Measurements from ENCODE around the gene REEP3. TPM values are rescaled to one million over a fixed set of nuclear protein-coding genes. Genes with fewer than 3 reads are reported as not detected.

The REEP3 gene
- total and polyA plus RNA-seq, 2 experiments from 2014 or later, result 69.9 to 72.1 TPM

DNA sequence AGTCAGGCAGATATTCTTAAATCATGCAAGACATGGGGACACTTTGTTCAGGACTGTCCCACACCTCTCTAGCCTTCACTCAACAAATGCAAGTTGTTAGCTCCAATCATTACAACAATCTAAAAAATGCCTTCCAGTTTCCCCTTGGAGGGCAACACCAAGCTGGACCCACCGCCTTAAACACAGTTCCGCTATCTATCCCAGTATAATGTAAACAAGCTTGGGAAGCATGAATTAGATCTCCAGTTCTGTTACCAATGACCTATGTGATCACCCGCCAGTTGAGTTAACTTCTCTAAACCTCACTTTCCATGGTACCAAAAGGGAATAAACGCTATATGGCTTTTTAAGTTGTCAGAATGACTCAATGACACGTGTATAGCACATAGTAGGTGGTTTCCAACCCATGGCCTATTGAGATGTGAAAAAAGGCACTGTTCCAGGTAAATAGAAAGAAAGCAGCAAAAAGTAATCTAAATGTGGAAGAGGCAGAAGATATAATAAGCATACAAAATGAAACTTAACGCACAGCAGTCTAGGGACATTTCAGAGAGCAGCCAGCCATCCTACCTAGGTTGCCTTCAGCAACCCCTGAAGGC, 2.4 kb upstream of the REEP3 start:
- Histone ChIP-seq H3K36me3 (ENCODE audit: low read depth) (no peaks in the 10 kb centered on the region), H3K27ac (no peak overlapping the region), H3K9me3 (ENCODE audit: low read depth) (no peaks in the 10 kb centered on the region), H3K9ac (no peak overlapping the region), H3K79me2 (ENCODE audit: insufficient read depth) (peaks cover 91% of the 10 kb centered on the region), H3F3A (ENCODE audit: insufficient read depth) (peaks cover 44% of the 10 kb centered on the region), H4K20me1 (ENCODE audit: insufficient read depth) (no peaks in the 10 kb centered on the region), H2AFZ (no peak overlapping the region), H3K4me3 (no peak overlapping the region), H3K27me3 (replicated peaks; ENCODE audit: insufficient read depth) (no peaks in the 10 kb centered on the region), H3K4me1 (ENCODE audit: insufficient read depth) (peaks cover 48% of the 10 kb centered on the region), H3K9me2 (ENCODE audit: insufficient read depth) (no peaks in the 10 kb centered on the region), H3K4me2 (ENCODE audit: unreplicated experiment) (no peak overlapping the region)
- TF ChIP-seq EZH2 (IDR thresholded peaks at IDR 0.05; ENCODE audit: insufficient read depth, poor library complexity, severe bottlenecking) (no peak), EZH2phosphoT487 (IDR thresholded peaks at IDR 0.05; ENCODE audit: insufficient read depth, low read depth) (no peak)
- in situ Hi-C loops (cut with MboI), result no loop called here
- 89 to 91% methylated on average over 6 of the region's 6 CpGs for WGBS, 2 experiments (ENCODE audit: low coverage in 1 of 2, low lambda C conversion rate in 2 of 2, missing lambda C conversion rate in 2 of 2)
- no peak for DNase-seq

DNA sequence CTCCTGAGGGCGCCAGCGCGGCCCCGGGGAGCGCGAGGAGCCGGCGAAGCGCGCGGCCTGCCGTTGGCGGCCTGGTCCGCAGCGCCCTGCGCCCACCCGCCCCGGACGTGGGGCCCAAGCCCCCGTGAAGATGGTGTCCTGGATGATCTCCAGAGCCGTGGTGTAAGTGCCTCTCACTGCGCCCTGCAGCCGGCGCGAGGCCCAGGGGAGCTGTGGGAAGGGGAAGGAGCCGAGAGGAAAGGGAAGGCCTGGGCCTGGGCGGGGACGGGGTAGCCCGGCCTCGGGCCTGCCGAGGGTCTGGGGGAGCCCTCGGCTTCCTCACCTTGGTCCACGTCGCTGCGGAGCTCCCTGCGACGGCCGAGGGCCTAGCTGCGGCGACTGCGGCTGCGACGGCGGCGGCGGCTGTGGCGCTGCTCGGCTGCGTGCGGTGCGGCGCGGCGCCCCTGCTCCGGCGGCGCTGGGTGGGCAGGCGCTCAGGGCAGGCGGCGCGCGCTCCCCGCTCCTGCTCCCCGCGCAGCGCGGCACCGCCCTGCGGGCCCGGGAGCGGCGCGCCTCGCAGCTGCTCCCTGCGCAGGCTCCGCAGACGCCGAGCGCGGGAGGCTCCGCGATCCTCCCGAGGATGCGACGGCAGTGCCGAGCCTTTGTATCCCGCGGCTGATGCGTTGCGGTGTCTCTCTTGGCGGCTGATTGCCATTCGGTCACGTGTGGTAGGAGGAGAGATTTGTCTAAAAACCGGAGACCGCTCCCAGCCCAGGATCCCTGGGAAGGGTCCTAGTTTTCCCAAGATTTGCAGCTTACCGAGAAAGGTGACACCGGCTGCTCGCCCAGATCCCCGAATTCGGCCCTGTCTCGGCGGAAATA, 445 bp downstream of the REEP3 start:
- peaks cover 20% of the 10 kb centered on the region for H3F3A ChIP-seq (ENCODE audit: insufficient read depth)
- no peaks in the 10 kb centered on the region for H3K9me3 ChIP-seq (ENCODE audit: low read depth)
- H4K20me1 ChIP-seq (ENCODE audit: insufficient read depth), result no peaks in the 10 kb centered on the region
- no peaks in the 10 kb centered on the region for H3K27me3 ChIP-seq (replicated peaks; ENCODE audit: insufficient read depth)
- H3K4me2 ChIP-seq (ENCODE audit: unreplicated experiment), result peak overlapping the region; percentile 90
- H3K4me1 ChIP-seq (ENCODE audit: insufficient read depth), result peaks cover 27% of the 10 kb centered on the region
- peak; percentile 91 for DNase-seq
- WGBS, 2 experiments (ENCODE audit: low coverage in 1 of 2, low lambda C conversion rate in 2 of 2, missing lambda C conversion rate in 2 of 2), result 1 to 2% methylated on average over 46 to 58 of the region's 102 CpGs
- H3K36me3 ChIP-seq (ENCODE audit: low read depth), result no peaks in the 10 kb centered on the region
- H3K27ac ChIP-seq, result peak overlapping the region; percentile 95
- no peaks in the 10 kb centered on the region for H3K9me2 ChIP-seq (ENCODE audit: insufficient read depth)
- peak overlapping the region; percentile 98 for H3K4me3 ChIP-seq
- H3K79me2 ChIP-seq (ENCODE audit: insufficient read depth), result peaks cover 91% of the 10 kb centered on the region
- TF ChIP-seq EZH2 (IDR thresholded peaks at IDR 0.05; ENCODE audit: insufficient read depth, poor library complexity, severe bottlenecking), result no peak
- TF ChIP-seq EZH2phosphoT487 (IDR thresholded peaks at IDR 0.05; ENCODE audit: insufficient read depth, low read depth), result no peak
- in situ Hi-C loops (cut with MboI), result no loop called here
- peak overlapping the region; percentile 94 for H2AFZ ChIP-seq
- H3K9ac ChIP-seq, result peak overlapping the region; percentile 95

DNA sequence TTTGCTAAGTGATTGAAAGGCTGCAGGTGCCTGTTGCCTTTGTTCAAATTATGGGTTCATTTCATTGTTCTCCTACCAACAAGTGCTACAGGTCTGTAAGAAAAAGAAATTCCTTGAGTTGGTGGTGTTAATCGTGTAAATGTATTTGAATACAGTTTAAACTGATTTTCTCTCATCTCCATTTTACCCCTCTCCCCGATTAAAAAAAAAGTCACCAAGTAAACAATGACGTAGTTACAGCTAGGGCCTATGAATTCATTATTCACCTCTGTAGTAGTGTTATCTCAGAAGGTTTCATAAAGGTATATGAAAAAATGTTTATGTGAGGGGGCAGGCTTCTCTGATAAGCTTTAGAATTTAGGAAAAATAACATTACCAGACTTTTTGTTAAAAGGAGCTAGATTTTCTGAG, 1.1 kb downstream of the REEP3 start:
- WGBS, 2 experiments (ENCODE audit: low coverage in 1 of 2, low lambda C conversion rate in 2 of 2, missing lambda C conversion rate in 2 of 2), result 0 to 4% methylated on average over 3 of the region's 3 CpGs
- Histone ChIP-seq H4K20me1 (ENCODE audit: insufficient read depth) (no peaks in the 10 kb centered on the region), H2AFZ (peak overlapping the region; percentile 94), H3K4me1 (ENCODE audit: insufficient read depth) (peaks cover 27% of the 10 kb centered on the region), H3K4me3 (peak overlapping the region; percentile 98), H3K27me3 (replicated peaks; ENCODE audit: insufficient read depth) (no peaks in the 10 kb centered on the region), H3F3A (ENCODE audit: insufficient read depth) (peaks cover 20% of the 10 kb centered on the region), H3K9me2 (ENCODE audit: insufficient read depth) (no peaks in the 10 kb centered on the region), H3K9ac (peak overlapping the region; percentile 95), H3K79me2 (ENCODE audit: insufficient read depth) (peaks cover 91% of the 10 kb centered on the region), H3K27ac (peak overlapping the region; percentile 95), H3K9me3 (ENCODE audit: low read depth) (no peaks in the 10 kb centered on the region), H3K36me3 (ENCODE audit: low read depth) (no peaks in the 10 kb centered on the region), H3K4me2 (ENCODE audit: unreplicated experiment) (peak overlapping the region; percentile 90)
- TF ChIP-seq EZH2 (IDR thresholded peaks at IDR 0.05; ENCODE audit: insufficient read depth, poor library complexity, severe bottlenecking) (no peak), EZH2phosphoT487 (IDR thresholded peaks at IDR 0.05; ENCODE audit: insufficient read depth, low read depth) (no peak)
- DNase-seq, result peak; percentile 59
- in situ Hi-C loops (cut with MboI), result no loop called here

DNA sequence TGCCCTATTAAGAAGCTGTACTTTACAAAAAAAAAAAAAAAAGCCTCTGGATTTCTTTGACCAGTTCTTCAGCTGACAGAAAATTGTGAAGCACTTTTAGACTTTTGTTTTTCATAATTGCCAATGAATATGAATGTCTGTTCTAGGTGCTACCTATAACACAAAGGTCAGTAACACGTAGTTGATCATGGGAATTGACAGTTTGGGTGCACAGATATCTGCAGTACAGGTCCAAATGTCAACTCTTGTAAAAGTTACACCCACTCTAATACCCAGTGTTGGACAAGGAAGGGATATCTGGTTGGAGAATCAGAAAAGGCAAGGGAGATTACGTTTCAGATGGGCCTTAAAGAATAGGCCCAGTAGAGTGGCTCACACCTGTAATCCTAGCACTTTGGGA, 1.8 kb downstream of the REEP3 start:
- H3K4me3 ChIP-seq, result peak overlapping the region; percentile 98
- DNase-seq, result no peak
- no peaks in the 10 kb centered on the region for H3K27me3 ChIP-seq (replicated peaks; ENCODE audit: insufficient read depth)
- no peaks in the 10 kb centered on the region for H4K20me1 ChIP-seq (ENCODE audit: insufficient read depth)
- peaks cover 20% of the 10 kb centered on the region for H3F3A ChIP-seq (ENCODE audit: insufficient read depth)
- in situ Hi-C loops (cut with MboI), result no loop called here
- H3K27ac ChIP-seq, result peak overlapping the region; percentile 95; the same call in 1 of the 2 replicates
- H3K4me1 ChIP-seq (ENCODE audit: insufficient read depth), result peaks cover 27% of the 10 kb centered on the region
- no peaks in the 10 kb centered on the region for H3K9me2 ChIP-seq (ENCODE audit: insufficient read depth)
- peaks cover 91% of the 10 kb centered on the region for H3K79me2 ChIP-seq (ENCODE audit: insufficient read depth)
- TF ChIP-seq EZH2phosphoT487 (IDR thresholded peaks at IDR 0.05; ENCODE audit: insufficient read depth, low read depth) (no peak), EZH2 (IDR thresholded peaks at IDR 0.05; ENCODE audit: insufficient read depth, poor library complexity, severe bottlenecking) (no peak)
- H2AFZ ChIP-seq, result no peak overlapping the region
- H3K9ac ChIP-seq, result peak overlapping the region; percentile 95
- no peaks in the 10 kb centered on the region for H3K36me3 ChIP-seq (ENCODE audit: low read depth)
- no peaks in the 10 kb centered on the region for H3K9me3 ChIP-seq (ENCODE audit: low read depth)
- WGBS, 2 experiments (ENCODE audit: low coverage in 1 of 2, low lambda C conversion rate in 2 of 2, missing lambda C conversion rate in 2 of 2), result 96 to 100% methylated on average over 2 of the region's 2 CpGs
- H3K4me2 ChIP-seq (ENCODE audit: unreplicated experiment), result peak overlapping the region; percentile 90
